ENCODE measurements around the gene HIGD2A.

DNA sequence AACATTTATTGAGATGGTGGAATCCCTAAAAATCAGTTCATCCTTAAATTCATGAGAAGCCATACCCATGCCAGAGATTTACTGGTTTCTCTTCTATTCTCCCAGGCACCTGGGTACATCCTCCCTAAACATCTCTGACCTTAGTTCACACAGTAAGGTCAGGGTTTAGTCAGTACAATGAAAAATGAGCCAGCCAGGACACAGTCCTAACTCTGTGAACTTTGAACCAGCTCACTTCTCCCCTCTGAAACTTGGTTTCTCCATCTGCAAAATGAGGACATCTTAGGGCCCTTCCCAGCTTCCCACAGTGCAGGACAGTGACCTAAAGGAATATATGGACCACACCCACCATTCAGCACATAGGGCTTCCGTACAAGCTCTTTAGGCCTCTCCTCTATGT lies 2.1 kb upstream of the HIGD2A start:
- TF ChIP-seq, protein P1, sequence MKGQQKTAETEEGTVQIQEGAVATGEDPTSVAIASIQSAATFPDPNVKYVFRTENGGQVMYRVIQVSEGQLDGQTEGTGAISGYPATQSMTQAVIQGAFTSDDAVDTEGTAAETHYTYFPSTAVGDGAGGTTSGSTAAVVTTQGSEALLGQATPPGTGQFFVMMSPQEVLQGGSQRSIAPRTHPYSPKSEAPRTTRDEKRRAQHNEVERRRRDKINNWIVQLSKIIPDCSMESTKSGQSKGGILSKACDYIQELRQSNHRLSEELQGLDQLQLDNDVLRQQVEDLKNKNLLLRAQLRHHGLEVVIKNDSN (CRISPR knock-in tag; IDR thresholded peaks at IDR 0.05): no peak
- TF ChIP-seq ZBTB21 (CRISPR knock-in tag; IDR thresholded peaks at IDR 0.05; ENCODE audit: borderline replicate concordance) (no peak), CREB1 (CRISPR knock-in tag; IDR thresholded peaks at IDR 0.05) (no peak), TCF7 (CRISPR knock-in tag; IDR thresholded peaks at IDR 0.05; ENCODE audit: low read depth) (no peak), JUN (CRISPR knock-in tag; IDR thresholded peaks at IDR 0.05) (no peak), NR2C2 (CRISPR knock-in tag; IDR thresholded peaks at IDR 0.05) (no peak), ATF1 (CRISPR knock-in tag; IDR thresholded peaks at IDR 0.05) (no peak)
- TF ChIP-seq, protein P2, sequence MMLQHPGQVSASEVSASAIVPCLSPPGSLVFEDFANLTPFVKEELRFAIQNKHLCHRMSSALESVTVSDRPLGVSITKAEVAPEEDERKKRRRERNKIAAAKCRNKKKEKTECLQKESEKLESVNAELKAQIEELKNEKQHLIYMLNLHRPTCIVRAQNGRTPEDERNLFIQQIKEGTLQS (CRISPR knock-in tag; conservative IDR thresholded peaks at IDR 0.05): no peak
- TF ChIP-seq, protein P3, sequence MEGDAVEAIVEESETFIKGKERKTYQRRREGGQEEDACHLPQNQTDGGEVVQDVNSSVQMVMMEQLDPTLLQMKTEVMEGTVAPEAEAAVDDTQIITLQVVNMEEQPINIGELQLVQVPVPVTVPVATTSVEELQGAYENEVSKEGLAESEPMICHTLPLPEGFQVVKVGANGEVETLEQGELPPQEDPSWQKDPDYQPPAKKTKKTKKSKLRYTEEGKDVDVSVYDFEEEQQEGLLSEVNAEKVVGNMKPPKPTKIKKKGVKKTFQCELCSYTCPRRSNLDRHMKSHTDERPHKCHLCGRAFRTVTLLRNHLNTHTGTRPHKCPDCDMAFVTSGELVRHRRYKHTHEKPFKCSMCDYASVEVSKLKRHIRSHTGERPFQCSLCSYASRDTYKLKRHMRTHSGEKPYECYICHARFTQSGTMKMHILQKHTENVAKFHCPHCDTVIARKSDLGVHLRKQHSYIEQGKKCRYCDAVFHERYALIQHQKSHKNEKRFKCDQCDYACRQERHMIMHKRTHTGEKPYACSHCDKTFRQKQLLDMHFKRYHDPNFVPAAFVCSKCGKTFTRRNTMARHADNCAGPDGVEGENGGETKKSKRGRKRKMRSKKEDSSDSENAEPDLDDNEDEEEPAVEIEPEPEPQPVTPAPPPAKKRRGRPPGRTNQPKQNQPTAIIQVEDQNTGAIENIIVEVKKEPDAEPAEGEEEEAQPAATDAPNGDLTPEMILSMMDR (IDR thresholded peaks at IDR 0.05): no peak
- TF ChIP-seq, protein P4, sequence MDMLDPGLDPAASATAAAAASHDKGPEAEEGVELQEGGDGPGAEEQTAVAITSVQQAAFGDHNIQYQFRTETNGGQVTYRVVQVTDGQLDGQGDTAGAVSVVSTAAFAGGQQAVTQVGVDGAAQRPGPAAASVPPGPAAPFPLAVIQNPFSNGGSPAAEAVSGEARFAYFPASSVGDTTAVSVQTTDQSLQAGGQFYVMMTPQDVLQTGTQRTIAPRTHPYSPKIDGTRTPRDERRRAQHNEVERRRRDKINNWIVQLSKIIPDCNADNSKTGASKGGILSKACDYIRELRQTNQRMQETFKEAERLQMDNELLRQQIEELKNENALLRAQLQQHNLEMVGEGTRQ (CRISPR knock-in tag; IDR thresholded peaks at IDR 0.05): no peak

All from WTC11 (cell line).